OCI-LY7 (cell line): ENCODE measurements around the gene LANCL1. TPM values are rescaled to one million over a fixed set of nuclear protein-coding genes. Genes with fewer than 3 reads are reported as not detected.
"Not testable (repeated sequence)": the region's sequence is repeated elsewhere in the genome, so short reads cannot be mapped to it uniquely, and the experiment has no call there.

Source experiments
- BruUV-seq: library from RNA; stranded (reverse); fragments of 400-500 nt; replicated peaks from 2 replicates; lab custom pipeline; 2021; lab: Mats Ljungman, UMichigan
- CTCF ChIA-PET: fragments of 300-600 bp; sonication (Branson Sonifier 250); formaldehyde crosslinking; loops from one replicate; lab custom pipeline; 2022; ENCODE audit warnings: antibody characterized with exemption; ENCODE audit not compliant: unreplicated experiment; lab: Charles Lee
- POLR2A ChIA-PET: fragments of 300-600 bp; sonication (Branson Sonifier 250); formaldehyde crosslinking; loops from one replicate; lab custom pipeline; 2022; ENCODE audit warnings: antibody characterized with exemption; lab: Charles Lee
- DNase-seq: peaks from one replicate; pipeline ENCODE4 v3.0.0-alpha.2; 2015; ENCODE audit warnings: low spot score
- H2AFZ ChIP-seq: fragments of 200-600 bp; sonication (generic), shearing (Covaris generic); 2 replicates; pipeline ENCODE4 v1.6.1; 2014; ENCODE audit warnings: mild to moderate bottlenecking, antibody characterized with exemption, low read length, moderate library complexity
- H3K27ac ChIP-seq: fragments of 200-600 bp; sonication (generic); 2 replicates; pipeline ENCODE4 v1.5.1; 2014; ENCODE audit warnings: mixed run types, low read depth, mild to moderate bottlenecking, moderate library complexity, low read length, inconsistent platforms; ENCODE audit not compliant: poor library complexity, severe bottlenecking
- H3K36me3 ChIP-seq: fragments of 200-600 bp; sonication (generic); 2 replicates; pipeline ENCODE4 v1.6.1; 2014; ENCODE audit warnings: mild to moderate bottlenecking, antibody characterized with exemption, low read length, moderate library complexity, mixed read lengths; ENCODE audit not compliant: insufficient read depth
- H3K4me1 ChIP-seq: fragments of 200-600 bp; sonication (generic); 2 replicates; pipeline ENCODE4 v1.5.1; 2014; ENCODE audit warnings: mild to moderate bottlenecking, low read length; ENCODE audit not compliant: insufficient read depth, poor library complexity, severe bottlenecking
- H3K4me2 ChIP-seq: fragments of 200-600 bp; sonication (generic); 2 replicates; pipeline ENCODE4 v1.6.1; 2014; ENCODE audit warnings: mild to moderate bottlenecking, low read length
- H3K4me3 ChIP-seq: fragments of 200-600 bp; sonication (generic); 2 replicates; pipeline ENCODE4 v1.5.1; 2014; ENCODE audit warnings: mild to moderate bottlenecking, low read depth, low read length; ENCODE audit not compliant: poor library complexity, severe bottlenecking
- H3K79me2 ChIP-seq: fragments of 200-600 bp; sonication (generic); 2 replicates; pipeline ENCODE4 v1.6.1; 2016; ENCODE audit warnings: low read depth, mild to moderate bottlenecking, low read length, moderate library complexity, mixed read lengths; ENCODE audit not compliant: insufficient read depth
- H3K9me2 ChIP-seq: fragments of 200-600 bp; sonication (generic); 2 replicates; pipeline ENCODE4 v1.6.1; 2016; ENCODE audit warnings: mild to moderate bottlenecking, low read length, mixed read lengths; ENCODE audit not compliant: insufficient read depth
- H3K9me3 ChIP-seq: fragments of 200-600 bp; sonication (generic); 2 replicates; pipeline ENCODE4 v1.6.1; 2014; ENCODE audit warnings: mild to moderate bottlenecking, mixed run types, low read length, mixed read lengths
- H4K20me1 ChIP-seq: fragments of 200-600 bp; sonication (generic); 2 replicates; pipeline ENCODE4 v1.6.1; 2014; ENCODE audit warnings: mild to moderate bottlenecking, antibody characterized with exemption, low read length, moderate library complexity, mixed read lengths; ENCODE audit not compliant: insufficient read depth
- CTCF ChIP-seq: fragments of 200-600 bp; sonication (generic); conservative IDR thresholded peaks from 2 replicates; pipeline ENCODE4 v1.5.1; 2014; ENCODE audit warnings: mild to moderate bottlenecking, antibody characterized with exemption, low read length, moderate library complexity, mixed read lengths
- EZH2phosphoT487 ChIP-seq: fragments of 200-600 bp; sonication (generic); IDR thresholded peaks from 2 replicates; pipeline ENCODE4 v1.6.1; 2018; ENCODE audit warnings: low read depth, borderline replicate concordance, mild to moderate bottlenecking, mixed run types, antibody characterized with exemption, low read length, moderate library complexity, mixed read lengths
- intact Hi-C: fragments of 100-400 bp; cut with micrococcal nuclease; formaldehyde crosslinking; loops from one replicate; pipeline ENCODE4 v1.10.0; 2022; ENCODE audit not compliant: unreplicated experiment
- total RNA-seq, 2 experiments: library from RNA; depleted of rRNA in 1 of 2; stranded (reverse); fragments of >200 nt in 1 of 2; shearing (Covaris generic) in 1 of 2; gene quantifications; 2 replicates each; pipeline ENCODE4 v1.2.3, GENCODE V29; 2014 to 2022

The LANCL1 gene
- total RNA-seq, 2 experiments from 2014 or later: 22.5 to 55.2 TPM

GRCh38 chr2:210428393-210429179 lies 48.0 kb downstream of the LANCL1 start:
- ChIA-PET CTCF (no interaction called here), POLR2A (no interaction called here)
- H3K27ac ChIP-seq: no peak overlapping the region
- TF ChIP-seq CTCF (no peak), EZH2phosphoT487 (no peak)
- BruUV-seq: no TSS peak
- no peaks in the 10 kb centered on the region for H3K9me2 ChIP-seq
- peaks cover 21% of the 10 kb centered on the region for H3K36me3 ChIP-seq
- no peaks in the 10 kb centered on the region for H4K20me1 ChIP-seq
- no peaks in the 10 kb centered on the region for H3K4me1 ChIP-seq
- intact Hi-C loops: no loop called here
- H3K9me3 ChIP-seq: no peaks in the 10 kb centered on the region
- H2AFZ ChIP-seq: no peak overlapping the region
- DNase-seq: no peak
- no peak overlapping the region for H3K4me3 ChIP-seq
- no peaks in the 10 kb centered on the region for H3K79me2 ChIP-seq
- H3K4me2 ChIP-seq: no peak overlapping the region

- H3K9me3 ChIP-seq, DNase-seq, H3K4me2 ChIP-seq, H3K9me2 ChIP-seq, H2AFZ ChIP-seq, H3K27ac ChIP-seq, H3K4me3 ChIP-seq, intact Hi-C loops, POLR2A ChIA-PET, H3K4me1 ChIP-seq, H3K79me2 ChIP-seq, H4K20me1 ChIP-seq, BruUV-seq, CTCF ChIA-PET: not testable (repeated sequence)
- peaks cover 14% of the 10 kb centered on the region for H3K36me3 ChIP-seq
Measured at GRCh38 chr2:210427309-210427708, 49.2 kb downstream of the LANCL1 start.

GRCh38 chr2:210422366-210422765 lies 54.2 kb downstream of the LANCL1 start:
- BruUV-seq: no TSS peak
- CTCF ChIA-PET: interaction anchor here (0.6 kb wide), 1 partner anchor 410 kb away, joined by 3 read pairs; no protein-coding TSS in a partner anchor
- H3K4me2 ChIP-seq: no peak overlapping the region

More at GRCh38 chr2:210422366-210422765, 54.2 kb downstream of the LANCL1 start:
- H3K27ac ChIP-seq: no peak overlapping the region
- H3K4me1 ChIP-seq: no peaks in the 10 kb centered on the region
- no peaks in the 10 kb centered on the region for H4K20me1 ChIP-seq
- H3K9me3 ChIP-seq: no peaks in the 10 kb centered on the region
- TF ChIP-seq EZH2phosphoT487 (no peak), CTCF (no peak)
- H3K9me2 ChIP-seq: no peaks in the 10 kb centered on the region
- H3K4me3 ChIP-seq: no peak overlapping the region
- H3K36me3 ChIP-seq: no peaks in the 10 kb centered on the region
- POLR2A ChIA-PET: interaction anchor here (0.6 to 0.8 kb wide), 2 partner anchors 23 to 407 kb away, joined by 3 read pairs; no protein-coding TSS in a partner anchor
- H2AFZ ChIP-seq: no peak overlapping the region
- DNase-seq: no peak
- intact Hi-C loops: no loop called here
- no peaks in the 10 kb centered on the region for H3K79me2 ChIP-seq
